A549 (cell line): ENCODE data around the gene INO80C. TPM values are rescaled to one million over a fixed set of nuclear protein-coding genes. Genes with fewer than 3 reads are reported as not detected.

Source experiments
- ATAC-seq, 2 experiments: fragments of 200-7000 bp in 1 of 2; fragments of >200 bp in 1 of 2; cut with Nextera tagmentation in 1 of 2; cut with Tn5 transposase in 1 of 2; 3 replicates each; pipeline versions ENCODE4 v1.8.0 to v1.9.1; 2018 to 2020; ENCODE audit warnings: mild to moderate bottlenecking in 1 of 2, moderate library complexity in 1 of 2
- CTCF ChIA-PET: fragments of 300-600 bp; sonication (Branson Sonifier 250); formaldehyde crosslinking; extraction: SDS; loops from one replicate; lab custom pipeline; 2021; ENCODE audit warnings: antibody characterized with exemption, inconsistent platforms; lab: Yijun Ruan, JAX
- POLR2A ChIA-PET: fragments of 350-600 bp; formaldehyde crosslinking; extraction: SDS; loops from one replicate; lab custom pipeline; 2021; ENCODE audit warnings: antibody characterized with exemption, inconsistent platforms; lab: Yijun Ruan, JAX
- DNase-seq, 2 experiments: peaks; one replicate each; pipeline versions ENCODE4 v3.0.0 to v3.0.0-alpha.2; 2011 to 2016; ENCODE audit warnings: low read depth in 1 of 2, low spot score in 1 of 2
- FAIRE-seq: peaks from 2 replicates; lab custom pipeline; 2011; peaks lifted over from hg19 to GRCh38; lab: Jason Lieb, UNC
- H3K27ac ChIP-seq, 2 experiments: fragments of >200 bp; sonication (Bioruptor Twin); formaldehyde crosslinking; 3 replicates each; pipeline ENCODE4 v1.5.1; 2016 to 2017
- H3K4me1 ChIP-seq: fragments of >200 bp; sonication (Bioruptor Twin); formaldehyde crosslinking; 3 replicates; pipeline ENCODE4 v1.6.1; 2016
- H3K4me2 ChIP-seq: fragments of >200 bp; sonication (Bioruptor Twin); formaldehyde crosslinking; 3 replicates; pipeline ENCODE4 v1.6.1; 2016
- H3K4me3 ChIP-seq: fragments of >200 bp; sonication (Bioruptor Twin); formaldehyde crosslinking; 3 replicates; pipeline ENCODE4 v1.5.1; 2016
- H3K9me3 ChIP-seq: fragments of >200 bp; sonication (Bioruptor Twin); formaldehyde crosslinking; 3 replicates; pipeline ENCODE4 v1.6.1; 2016
- CBX2 ChIP-seq: fragments of 200-600 bp; sonication (generic); IDR thresholded peaks from 2 replicates; pipeline ENCODE4 v1.6.1; 2016; ENCODE audit warnings: low read depth, mild to moderate bottlenecking, borderline replicate concordance
- CBX8 ChIP-seq: fragments of 200-600 bp; sonication (generic); IDR thresholded peaks from 2 replicates; pipeline ENCODE4 v1.6.1; 2016
- CEBPB ChIP-seq, 2 experiments: fragments of >200 bp in 1 of 2; sonication (Bioruptor Twin) in 1 of 2; formaldehyde crosslinking in 1 of 2; IDR thresholded peaks; 2 replicates each; pipeline ENCODE4 v1.6.1; 2012 to 2016
- CHD4 ChIP-seq: fragments of 200-600 bp; sonication (generic); IDR thresholded peaks from 2 replicates; pipeline ENCODE4 v1.6.1; 2016; ENCODE audit warnings: antibody characterized with exemption, mild to moderate bottlenecking, borderline replicate concordance
- EHMT2 ChIP-seq: fragments of 200-600 bp; sonication (generic); IDR thresholded peaks from 2 replicates; pipeline ENCODE4 v1.6.1; 2016; ENCODE audit warnings: antibody characterized with exemption, low read depth, mild to moderate bottlenecking, moderate library complexity
- ELK1 ChIP-seq: fragments of 150-350 bp; IDR thresholded peaks from 2 replicates; pipeline ENCODE4 v1.6.1; 2014; ENCODE audit warnings: low read depth, mild to moderate bottlenecking, low read length
- FOSB ChIP-seq: fragments of 250-450 bp; sonication (Bioruptor Pico); IDR thresholded peaks from 2 replicates; pipeline ENCODE4 v1.5.0; 2020; ENCODE audit warnings: mild to moderate bottlenecking, moderate library complexity
- FOSL2 ChIP-seq, 2 experiments: fragments of 450-650 bp in 1 of 2; fragments of >200 bp in 1 of 2; sonication (Bioruptor Twin) in 1 of 2; formaldehyde crosslinking; IDR thresholded peaks; 2 replicates each; pipeline versions ENCODE4 v1.5.0 to v1.6.1; 2016 to 2020; ENCODE audit warnings: mild to moderate bottlenecking in 1 of 2, moderate library complexity in 1 of 2
- FOXS1 ChIP-seq: fragments of 250-450 bp; sonication (Bioruptor Pico); IDR thresholded peaks from 2 replicates; pipeline ENCODE4 v1.5.0; 2020; ENCODE audit warnings: mild to moderate bottlenecking, moderate library complexity
- GATA3 ChIP-seq: IDR thresholded peaks from 2 replicates; pipeline ENCODE4 v1.6.1; 2012; ENCODE audit warnings: borderline replicate concordance
- HES2 ChIP-seq: fragments of >200 bp; sonication (Bioruptor Twin); formaldehyde crosslinking; IDR thresholded peaks from 2 replicates; pipeline ENCODE4 v1.6.1; 2016
- HOXB13 ChIP-seq: fragments of 250-450 bp; sonication (Bioruptor Pico); IDR thresholded peaks from 2 replicates; pipeline ENCODE4 v1.5.0; 2020; ENCODE audit warnings: low read depth, mild to moderate bottlenecking, moderate library complexity
- HOXB5 ChIP-seq: fragments of 250-450 bp; sonication (Bioruptor Pico); IDR thresholded peaks from 2 replicates; pipeline ENCODE4 v1.5.0; 2020; ENCODE audit warnings: mild to moderate bottlenecking, moderate library complexity
- JUN ChIP-seq, 2 experiments: fragments of >200 bp; sonication (Bioruptor Twin); formaldehyde crosslinking; IDR thresholded peaks; 2 replicates in 1 of 2; 3 replicates in 1 of 2; pipeline ENCODE4 v1.6.1; 2016 to 2017
- KDM5A ChIP-seq: fragments of 200-600 bp; sonication (generic); IDR thresholded peaks from 2 replicates; pipeline ENCODE4 v1.6.1; 2016; ENCODE audit warnings: antibody characterized with exemption, mild to moderate bottlenecking
- MAFK ChIP-seq: fragments of 450-650 bp; IDR thresholded peaks from 2 replicates; pipeline ENCODE4 v1.6.1; 2014; ENCODE audit not compliant: partially characterized antibody
- MYC ChIP-seq: IDR thresholded peaks from 2 replicates; pipeline ENCODE4 v1.6.1; 2012; ENCODE audit warnings: mild to moderate bottlenecking, inconsistent platforms, low read length, improper control_type of control experiment, borderline replicate concordance
- NFE2L2 ChIP-seq: fragments of 150-350 bp; conservative IDR thresholded peaks from 2 replicates; pipeline ENCODE4 v1.6.1; 2014; ENCODE audit warnings: low read length
- PBX3 ChIP-seq: IDR thresholded peaks from 2 replicates; pipeline ENCODE4 v1.6.1; 2012
- POLR2AphosphoS2 ChIP-seq: conservative IDR thresholded peaks from 2 replicates; pipeline ENCODE4 v1.6.1; 2012; ENCODE audit warnings: low read length, improper control_type of control experiment, inconsistent platforms
- SMC3 ChIP-seq: fragments of >200 bp; sonication (Bioruptor Twin); formaldehyde crosslinking; IDR thresholded peaks from 3 replicates; pipeline ENCODE4 v1.6.1; 2018; ENCODE audit warnings: inconsistent platforms
- SREBF2 ChIP-seq: fragments of 450-650 bp; IDR thresholded peaks from 2 replicates; pipeline ENCODE4 v1.6.1; 2014; ENCODE audit warnings: mild to moderate bottlenecking, moderate library complexity
- TFCP2L1 ChIP-seq: fragments of 250-450 bp; sonication (Bioruptor Pico); IDR thresholded peaks from 2 replicates; pipeline ENCODE4 v1.5.0; 2021; ENCODE audit warnings: mild to moderate bottlenecking
- TP53 ChIP-seq: fragments of 250-450 bp; sonication (Bioruptor Pico); IDR thresholded peaks from 2 replicates; pipeline ENCODE4 v1.5.0; 2021; ENCODE audit warnings: mild to moderate bottlenecking, moderate library complexity
- USF2 ChIP-seq: fragments of 450-650 bp; IDR thresholded peaks from 2 replicates; pipeline ENCODE4 v1.6.1; 2014; ENCODE audit warnings: antibody characterized with exemption
- ZFP36 ChIP-seq: fragments of 450-650 bp; IDR thresholded peaks from 2 replicates; pipeline ENCODE4 v1.6.1; 2014; ENCODE audit warnings: borderline replicate concordance; ENCODE audit not compliant: partially characterized antibody
- ZNF302 ChIP-seq: fragments of 250-450 bp; sonication (Bioruptor Pico); IDR thresholded peaks from 2 replicates; pipeline ENCODE4 v1.9.0; 2021; ENCODE audit warnings: inconsistent platforms, mild to moderate bottlenecking, moderate library complexity
- ZSCAN20 ChIP-seq: fragments of 250-450 bp; sonication (Bioruptor Pico); IDR thresholded peaks from 2 replicates; pipeline ENCODE4 v1.8.0; 2022; ENCODE audit warnings: mild to moderate bottlenecking, moderate library complexity
- WGBS: methylation state at CpG from one replicate; pipeline ENCODE4 v1.1.6; 2017; ENCODE audit errors: missing lambda C conversion rate; 5-methylcytosine and 5-hydroxymethylcytosine counted together
- polyA plus RNA-seq, 4 experiments: library from polyadenylated mRNA; depleted of rRNA in 3 of 4; stranded (reverse); fragments of >200 nt; fragmentation: RNase III in 1 of 4; extraction: RNeasy Plus Mini Kit Qiagen cat#74134 plus additional on column Dnase treatment in 1 of 4; gene quantifications; 2 replicates in 3 of 4; 3 replicates in 1 of 4; pipeline ENCODE4 v1.2.3, GENCODE V29; 2011 to 2017

INO80C gene
- polyA plus RNA-seq, 2 of the 4 experiments (the other 2 are of a cell fraction): 22.1 to 33.3 TPM

GRCh38 chr18:35504996-35505395 lies 7.2 kb upstream of the INO80C start:
- no peak overlapping the region for H3K4me2 ChIP-seq
- H3K27ac ChIP-seq: peak overlapping the region; percentile 66 to 76; a peak in 5 of 6 replicates
- TF ChIP-seq CBX2 (no peak), ZFP36 (no peak), JUN (IDR thresholded peaks at IDR 0.05) (no peak), CBX8 (no peak), TP53 (CRISPR knock-in tag) (no peak), KDM5A (no peak), ZSCAN20 (CRISPR knock-in tag) (no peak)
- TF ChIP-seq, all 56 proteins: peak for 0
- Histone ChIP-seq H3K9me3 (no peaks in the 10 kb centered on the region), H3K4me3 (no peak overlapping the region), H3K4me1 (peaks cover 33% of the 10 kb centered on the region)
- 93% methylated on average over 4 of the region's 4 CpGs for WGBS
- FAIRE-seq (no peak), DNase-seq (no peak), ATAC-seq (no peak)
- CTCF ChIA-PET: no interaction called here
- POLR2A ChIA-PET: no interaction called here

- Histone ChIP-seq H3K4me2 (no peak overlapping the region), H3K4me3 (no peak overlapping the region), H3K9me3 (no peaks in the 10 kb centered on the region), H3K27ac (peak overlapping the region in 1 of 2 experiments; percentile 36; a peak in 3 of 6 replicates), H3K4me1 (peaks cover 24% of the 10 kb centered on the region)
- ChIA-PET POLR2A (interaction anchor here (0.6 kb wide), 1 partner anchor 22 kb away, joined by 5 read pairs; no protein-coding TSS in a partner anchor), CTCF (no interaction called here)
- WGBS: 83% methylated on average over 3 of the region's 3 CpGs
- ATAC-seq: no peak
- no peak for FAIRE-seq
- no peak for TF ChIP-seq SREBF2
- no peak for TF ChIP-seq HOXB13
- TF ChIP-seq CHD4: no peak
- TF ChIP-seq HES2: no peak
- TF ChIP-seq MAFK: peak; percentile 66
- no peak for DNase-seq
Observed at GRCh38 chr18:35502052-35502451, 4.3 kb upstream of the INO80C start.

- WGBS: 88% methylated on average over 7 of the region's 7 CpGs
- no peak overlapping the region for H3K4me3 ChIP-seq
- H3K9me3 ChIP-seq: no peaks in the 10 kb centered on the region
- POLR2A ChIA-PET: interaction anchor here (0.7 kb wide), 1 partner anchor 79 kb away, joined by 5 read pairs; no protein-coding TSS in a partner anchor
- no peak overlapping the region for H3K4me2 ChIP-seq
- no peak for ATAC-seq
- FAIRE-seq: no peak
- no peak for DNase-seq
- CTCF ChIA-PET: no interaction called here
- H3K4me1 ChIP-seq: peaks cover 20% of the 10 kb centered on the region
- TF ChIP-seq HOXB5 (CRISPR knock-in tag) (no peak), USF2 (no peak), CBX2 (no peak), CBX8 (no peak), CEBPB (IDR thresholded peaks at IDR 0.05) (no peak), PBX3 (no peak), ZNF302 (no peak), NFE2L2 (no peak), MYC (no peak), SREBF2 (no peak), EHMT2 (no peak)
- peak overlapping the region in 1 of 2 experiments; percentile 57; a peak in 2 of 6 replicates for H3K27ac ChIP-seq
Observed at GRCh38 chr18:35501369-35501768, 3.6 kb upstream of the INO80C start.

GRCh38 chr18:35500113-35500512 lies 2.4 kb upstream of the INO80C start:
- peak overlapping the region in 1 of 2 experiments; percentile 44; a peak in 1 of 6 replicates for H3K27ac ChIP-seq
- CTCF ChIA-PET: interaction anchor here (1.0 kb wide), 1 partner anchor 79 kb away, joined by 3 read pairs; no protein-coding TSS in a partner anchor
- no peak overlapping the region for H3K4me2 ChIP-seq
- ATAC-seq (no peak), FAIRE-seq (no peak), DNase-seq (no peak)
- POLR2A ChIA-PET: no interaction called here
- peaks cover 15% of the 10 kb centered on the region for H3K4me1 ChIP-seq
- WGBS: 88% methylated on average over 3 of the region's 3 CpGs
- H3K9me3 ChIP-seq: no peaks in the 10 kb centered on the region
- H3K4me3 ChIP-seq: no peak overlapping the region
- TF ChIP-seq FOXS1 (CRISPR knock-in tag) (no peak), CHD4 (no peak), POLR2AphosphoS2 (no peak), FOSL2 (IDR thresholded peaks at IDR 0.05) (no peak), FOSL2 (CRISPR knock-in tag; IDR thresholded peaks at IDR 0.05) (no peak), ELK1 (no peak), TFCP2L1 (CRISPR knock-in tag) (no peak), GATA3 (no peak), SMC3 (no peak), ZNF302 (no peak), FOSB (no peak), PBX3 (no peak), SREBF2 (no peak)
